GM21360 (cell line): ENCODE results near the gene PAPPA2.
"Not testable (repeated sequence)": the region's sequence is repeated elsewhere in the genome, so short reads cannot be mapped to it uniquely, and the experiment has no call there.

Experiments
- ATAC-seq: cut with Tn5 transposase; IDR thresholded peaks from one replicate; pipeline ENCODE4 v1.9.1; 2021; ENCODE audit warnings: mild to moderate bottlenecking, moderate library complexity; ENCODE audit not compliant: unreplicated experiment

PAPPA2 gene

GRCh38 chr1:176744142-176744541 lies 281.2 kb downstream of the PAPPA2 start:
- ATAC-seq, result no peak

DNA sequence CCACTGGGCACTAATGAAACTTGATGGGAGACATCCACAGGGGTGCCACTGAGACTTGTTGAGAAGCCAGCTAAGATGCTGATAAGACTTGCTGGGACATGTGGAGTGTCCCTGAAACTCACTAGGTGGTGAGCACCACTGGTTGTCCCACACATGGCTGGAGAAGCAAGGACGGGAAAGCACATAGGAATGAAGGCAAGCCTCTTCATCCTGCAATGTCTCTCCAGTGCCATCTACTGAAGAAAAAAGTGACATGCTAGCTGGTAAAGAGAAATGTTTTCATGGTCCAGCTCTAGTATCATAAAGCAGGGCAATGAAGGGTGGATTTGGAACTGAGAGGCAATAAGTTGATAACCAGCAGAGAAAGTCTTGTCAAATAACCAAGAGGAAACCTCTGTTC lies 283.0 kb downstream of the PAPPA2 start:
- ATAC-seq, result no peak

GRCh38 chr1:176752505-176752904 lies 289.5 kb downstream of the PAPPA2 start:
- no peak for ATAC-seq

DNA sequence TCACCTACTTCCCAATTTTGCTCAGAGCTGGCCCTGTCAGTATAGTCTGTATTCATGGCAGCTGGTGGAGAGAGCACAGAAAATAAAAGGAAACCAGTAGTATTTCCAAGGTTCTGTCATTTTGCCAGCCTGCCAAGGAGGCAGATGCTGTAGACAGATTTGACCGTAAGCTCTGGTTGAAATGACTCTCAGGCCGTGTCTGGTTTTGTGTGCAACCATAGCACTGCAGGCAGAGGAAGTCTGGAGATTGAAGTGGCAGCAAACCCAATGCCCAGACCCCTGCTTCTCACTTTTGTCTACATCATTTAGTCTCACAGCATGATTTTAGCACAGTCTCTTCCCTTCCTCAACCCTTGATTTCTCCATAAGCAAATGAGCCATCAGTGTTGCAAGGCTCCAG lies 291.7 kb downstream of the PAPPA2 start:
- ATAC-seq, result no peak

DNA sequence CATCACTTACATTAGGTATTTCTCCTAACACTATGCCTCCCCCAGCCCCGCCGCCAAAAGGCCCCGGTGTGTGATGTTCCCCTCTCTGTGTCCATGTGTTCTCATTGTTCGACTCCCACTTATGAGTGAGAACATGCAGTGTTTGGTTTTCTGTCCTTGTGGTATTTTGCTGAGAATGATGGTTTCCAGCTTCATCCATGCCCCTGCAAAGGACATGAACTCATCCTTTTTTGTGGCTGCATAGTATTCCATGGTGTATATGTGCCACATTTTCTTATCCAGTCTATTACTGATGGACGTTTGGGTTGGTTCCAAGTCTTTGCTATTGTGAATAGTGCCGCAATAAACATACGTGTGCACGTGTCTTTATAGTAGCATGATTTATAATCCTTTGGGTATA lies 293.8 kb downstream of the PAPPA2 start:
- not testable (repeated sequence) for ATAC-seq

- ATAC-seq, result no peak
Observed at GRCh38 chr1:176765608-176766007, 302.6 kb downstream of the PAPPA2 start.

DNA sequence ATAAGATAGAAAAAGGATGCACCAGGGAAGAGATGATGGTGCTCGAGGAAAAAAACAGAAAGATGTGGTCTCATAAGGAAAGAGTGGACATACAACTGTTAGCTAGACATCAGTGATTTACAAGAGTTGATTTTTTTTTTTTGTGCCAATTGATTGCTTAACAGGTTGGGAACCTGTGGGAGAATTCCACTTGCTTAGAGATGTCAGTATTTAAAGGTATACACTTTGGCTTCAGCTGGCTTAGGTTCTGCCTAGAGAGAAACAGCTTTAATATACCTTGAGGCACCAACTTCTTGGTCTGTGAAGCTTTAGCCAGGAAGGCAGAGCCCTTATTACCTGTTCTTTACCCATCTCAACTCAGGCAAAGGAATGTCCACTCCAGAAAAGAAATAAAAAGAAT lies 303.8 kb downstream of the PAPPA2 start:
- ATAC-seq, result no peak

- no peak for ATAC-seq
Observed at GRCh38 chr1:176767714-176768136, 304.8 kb downstream of the PAPPA2 start.

GRCh38 chr1:176768532-176768931 lies 305.6 kb downstream of the PAPPA2 start:
- no peak for ATAC-seq

- ATAC-seq, result no peak
Observed at GRCh38 chr1:176770066-176770465, 307.1 kb downstream of the PAPPA2 start.

DNA sequence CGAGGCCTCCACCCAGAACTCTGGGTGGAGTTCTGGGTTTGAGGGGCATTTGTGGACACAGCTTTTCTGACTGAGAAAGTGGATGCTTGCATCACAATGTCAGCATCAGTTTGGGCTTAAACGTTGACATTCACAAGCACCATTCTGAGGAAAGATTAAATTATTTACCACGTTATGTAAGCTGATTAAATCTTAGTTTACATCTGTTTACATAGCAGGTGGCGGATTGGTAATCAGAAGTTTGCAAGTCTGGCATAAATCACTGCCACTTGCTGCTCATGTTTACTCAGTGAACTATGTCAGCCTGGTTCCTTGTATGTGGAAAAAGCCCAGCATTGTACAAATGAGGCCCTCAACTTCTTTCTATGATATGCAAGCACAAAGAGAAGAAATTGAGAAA lies 310.1 kb downstream of the PAPPA2 start:
- ATAC-seq, result no peak

GRCh38 chr1:176774224-176774623 lies 311.2 kb downstream of the PAPPA2 start:
- ATAC-seq, result no peak

- ATAC-seq, result no peak
Observed at GRCh38 chr1:176775378-176775777, 312.4 kb downstream of the PAPPA2 start.

DNA sequence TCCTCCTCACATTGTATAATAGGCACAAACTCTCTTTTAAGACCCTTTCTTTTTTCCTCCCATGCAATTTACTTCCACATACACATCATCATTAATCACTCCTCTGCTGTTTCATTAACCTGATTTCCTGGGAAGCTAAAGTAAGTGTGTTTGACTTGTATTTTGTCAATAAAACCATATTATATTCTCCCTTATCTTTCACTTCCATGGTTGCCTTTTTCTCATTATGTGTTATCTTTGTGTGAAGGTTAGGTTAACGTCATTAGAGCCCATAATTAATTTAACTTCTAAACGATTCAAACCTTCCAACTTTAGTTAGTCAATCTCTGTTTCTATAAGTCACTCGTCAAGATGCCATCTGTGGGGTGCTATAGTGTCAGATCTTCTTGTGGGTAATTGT lies 313.0 kb downstream of the PAPPA2 start:
- ATAC-seq, result no peak

- no peak for ATAC-seq
Observed at GRCh38 chr1:176778056-176778455, 315.1 kb downstream of the PAPPA2 start.

DNA sequence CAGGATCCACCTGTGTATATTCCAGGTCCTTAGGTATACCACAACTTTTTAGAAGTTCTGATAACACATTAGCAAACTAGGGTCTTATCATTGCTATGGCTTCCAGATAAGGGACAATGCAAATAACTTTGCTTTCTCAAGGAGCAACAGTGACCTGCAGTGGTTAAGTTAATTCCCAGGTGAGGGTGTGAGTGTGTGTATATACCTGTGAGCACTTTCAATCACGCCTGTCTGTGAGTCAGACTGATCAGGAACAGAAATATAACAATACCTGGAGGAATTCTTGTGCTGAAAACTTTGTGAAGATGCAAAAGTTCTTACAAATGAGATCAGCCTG lies 317.0 kb downstream of the PAPPA2 start:
- no peak for ATAC-seq

DNA sequence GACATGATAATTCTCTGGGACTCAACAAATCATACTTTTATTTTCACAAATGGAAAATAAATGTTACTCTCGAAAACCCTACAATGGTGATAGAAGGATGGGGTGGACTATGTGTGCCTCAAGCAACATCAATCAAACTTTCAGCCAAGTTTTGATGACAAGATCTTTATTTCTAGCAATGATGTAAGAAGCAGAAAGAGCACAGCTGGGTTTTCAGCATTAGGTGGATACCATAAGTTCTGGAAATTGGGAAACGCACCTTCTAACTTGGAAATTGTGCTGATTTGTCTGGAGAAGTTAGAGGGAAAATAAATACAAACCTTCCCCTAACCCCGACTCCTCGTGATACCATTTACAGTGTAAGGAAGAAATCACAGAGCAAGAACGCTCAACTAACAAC lies 320.3 kb downstream of the PAPPA2 start:
- no peak for ATAC-seq

- no peak for ATAC-seq
Observed at GRCh38 chr1:176785056-176785455, 322.1 kb downstream of the PAPPA2 start.

GRCh38 chr1:176785791-176786190 lies 322.8 kb downstream of the PAPPA2 start:
- ATAC-seq, result no peak

DNA sequence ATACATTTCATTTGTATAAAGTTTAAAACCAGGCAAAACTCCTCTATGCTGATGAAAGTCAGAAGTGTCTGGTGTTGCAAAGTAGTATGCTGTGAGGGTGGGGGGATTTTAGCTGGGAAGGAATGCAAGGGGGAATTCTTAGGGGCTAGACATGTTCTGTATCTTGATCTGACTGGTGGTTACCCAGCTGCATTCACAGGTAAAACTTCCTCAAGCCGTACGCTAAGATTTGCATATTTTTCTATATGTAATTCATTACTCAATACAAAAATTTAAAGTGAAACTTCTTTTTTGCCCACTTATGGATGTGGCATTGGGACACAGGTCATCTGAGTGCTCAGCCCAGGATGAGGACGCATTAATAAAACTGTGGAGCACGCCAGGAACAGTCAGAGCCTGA lies 323.3 kb downstream of the PAPPA2 start:
- no peak for ATAC-seq

DNA sequence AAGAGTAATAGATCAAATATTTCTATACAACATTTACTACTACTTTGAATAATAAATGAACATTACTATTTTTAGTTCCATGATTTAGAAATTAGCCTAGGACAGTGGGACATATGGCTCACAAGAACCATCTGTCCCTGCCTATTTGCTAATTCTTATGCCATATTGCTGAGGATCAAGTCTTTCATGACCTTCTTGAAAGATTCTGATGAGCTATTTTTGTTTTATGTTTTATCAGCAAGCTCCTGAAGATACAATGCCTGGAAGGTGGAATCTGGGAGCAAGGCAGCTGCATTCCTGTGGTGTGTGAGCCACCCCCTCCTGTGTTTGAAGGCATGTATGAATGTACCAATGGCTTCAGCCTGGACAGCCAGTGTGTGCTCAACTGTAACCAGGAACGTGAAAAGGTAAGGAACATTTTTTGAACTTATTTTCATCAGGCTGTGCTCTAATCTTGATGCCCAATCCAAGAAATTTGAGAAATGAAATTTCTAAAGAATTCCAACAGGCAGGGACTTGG lies 326.7 kb downstream of the PAPPA2 start:
- ATAC-seq, result no peak

DNA sequence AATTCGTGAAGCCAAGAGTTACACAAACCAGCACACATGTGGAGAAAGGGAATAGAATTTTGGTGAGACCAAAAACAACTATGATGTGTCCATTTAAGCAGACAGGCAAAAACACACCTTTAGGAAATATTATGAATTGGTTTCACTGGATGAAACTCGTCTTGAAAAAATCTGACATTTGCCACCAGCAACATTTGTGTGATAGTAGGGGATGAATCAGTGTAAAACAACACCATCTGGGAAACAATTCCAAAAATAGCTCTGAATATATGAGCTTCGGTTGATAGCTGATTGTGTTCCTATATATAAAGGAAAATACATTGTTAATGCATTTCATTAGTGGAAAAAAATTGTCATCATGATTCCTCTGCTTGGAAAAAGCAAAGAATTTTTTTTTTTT lies 327.8 kb downstream of the PAPPA2 start:
- no peak for ATAC-seq

GRCh38 chr1:176791906-176792305 lies 328.9 kb downstream of the PAPPA2 start:
- ATAC-seq, result no peak
